HUES64 (cell line): ENCODE data around the gene AHI1.

Experiments used
- H3K27ac ChIP-seq: 2 replicates; pipeline ENCODE4 v1.7.0; 2013; ENCODE audit warnings: low read depth, low read length, inconsistent platforms
- H3K27me3 ChIP-seq: 2 replicates; pipeline ENCODE4 v1.6.1; 2013; ENCODE audit warnings: mild to moderate bottlenecking, low read length; ENCODE audit not compliant: insufficient read depth
- H3K36me3 ChIP-seq: 2 replicates; pipeline ENCODE4 v1.6.1; 2013; ENCODE audit warnings: mild to moderate bottlenecking, low read length; ENCODE audit not compliant: insufficient read depth
- H3K4me1 ChIP-seq: 2 replicates; pipeline ENCODE4 v1.6.1; 2013; ENCODE audit warnings: mild to moderate bottlenecking, low read length, moderate library complexity; ENCODE audit not compliant: insufficient read depth
- H3K4me3 ChIP-seq: 2 replicates; pipeline ENCODE4 v1.5.1; 2013; ENCODE audit warnings: mild to moderate bottlenecking, low read length, moderate library complexity
- H3K9ac ChIP-seq: 2 replicates; pipeline ENCODE4 v1.6.1; 2013; ENCODE audit warnings: mild to moderate bottlenecking, low read depth, low read length
- H3K9me3 ChIP-seq: 2 replicates; pipeline ENCODE4 v1.6.1; 2013; ENCODE audit warnings: low read depth, low read length; ENCODE audit not compliant: insufficient read depth
- WGBS: fragments of 150-250, 120-280 bp; methylation state at CpG from one replicate; pipeline ENCODE4 v1.1.7; 2013; ENCODE audit warnings: missing lambda C conversion rate; 5-methylcytosine and 5-hydroxymethylcytosine counted together

Gene AHI1

DNA sequence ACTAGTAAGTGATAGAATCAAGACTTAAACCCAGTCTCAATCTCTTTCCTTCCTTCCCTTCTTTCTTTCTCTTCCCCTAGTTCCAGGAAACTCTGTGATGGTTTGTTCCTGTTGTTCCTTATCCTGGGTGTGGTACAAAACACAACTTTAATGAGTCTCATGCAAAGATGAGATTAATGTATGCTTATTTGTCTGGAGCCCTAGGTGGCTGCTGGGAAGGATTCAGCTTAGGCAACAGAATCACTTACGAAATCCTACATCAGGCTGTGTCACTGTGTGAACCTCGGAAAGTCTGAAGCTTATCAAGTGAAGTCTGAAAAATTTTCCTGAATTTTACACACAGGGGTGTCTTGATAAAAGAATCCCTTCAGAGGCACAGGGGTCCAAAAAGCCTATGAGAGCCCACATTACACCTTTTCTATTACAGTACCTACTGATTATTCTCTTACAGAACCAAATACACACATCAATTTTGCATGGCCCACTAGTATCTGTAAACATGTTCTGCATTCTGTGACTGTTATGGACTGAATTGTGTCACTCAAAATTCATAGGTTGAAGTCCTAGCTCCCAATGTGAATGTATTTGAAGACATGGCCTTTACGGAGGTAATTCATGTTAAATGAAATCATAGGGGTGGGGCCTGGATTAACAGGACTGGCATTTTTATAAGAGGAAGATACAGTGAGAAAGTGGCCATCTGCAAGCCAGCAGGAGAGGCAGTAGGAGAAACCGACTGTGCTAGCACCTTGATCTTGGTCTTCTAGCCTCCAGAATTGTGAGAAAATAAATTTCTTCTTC, 171.7 kb downstream of the AHI1 start:
- Histone ChIP-seq H3K27me3 (no peaks in the 10 kb centered on the region), H3K9me3 (no peaks in the 10 kb centered on the region), H3K27ac (no peak overlapping the region), H3K36me3 (no peaks in the 10 kb centered on the region), H3K9ac (no peak overlapping the region), H3K4me3 (no peak overlapping the region), H3K4me1 (peaks cover 13% of the 10 kb centered on the region)
- WGBS, result 88% methylated on average over 4 of the region's 4 CpGs

DNA sequence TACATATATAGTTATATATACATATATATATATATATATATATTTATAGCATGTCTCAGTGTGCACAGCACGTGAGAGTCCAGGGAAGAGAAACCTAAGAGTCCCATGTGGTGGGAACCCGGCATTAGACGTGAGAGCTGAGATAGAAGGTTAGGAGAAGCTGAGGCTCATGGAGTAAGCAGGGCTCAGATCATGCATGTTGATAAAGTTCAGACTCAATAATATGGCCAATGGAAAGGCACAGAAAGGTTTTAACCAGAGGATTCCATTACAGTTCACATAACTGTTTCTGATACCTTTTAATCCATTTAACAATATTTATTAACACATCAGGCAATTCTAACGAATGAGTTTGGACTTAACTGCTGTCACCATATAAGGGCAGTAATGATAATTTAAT, 173.0 kb downstream of the AHI1 start:
- Histone ChIP-seq H3K36me3 (no peaks in the 10 kb centered on the region), H3K27me3 (no peaks in the 10 kb centered on the region), H3K9ac (no peak overlapping the region), H3K4me3 (no peak overlapping the region), H3K4me1 (peaks cover 13% of the 10 kb centered on the region), H3K27ac (no peak overlapping the region), H3K9me3 (no peaks in the 10 kb centered on the region)
- WGBS, result 97% methylated on average over 4 of the region's 4 CpGs

- 93% methylated on average over 1 of the region's 2 CpGs for WGBS
- Histone ChIP-seq H3K36me3 (no peaks in the 10 kb centered on the region), H3K4me3 (no peak overlapping the region), H3K9me3 (no peaks in the 10 kb centered on the region), H3K27me3 (no peaks in the 10 kb centered on the region), H3K4me1 (peaks cover 13% of the 10 kb centered on the region), H3K9ac (no peak overlapping the region), H3K27ac (no peak overlapping the region)
Measured at GRCh38 chr6:135323979-135324378, 173.6 kb downstream of the AHI1 start.

- Histone ChIP-seq H3K9me3 (no peaks in the 10 kb centered on the region), H3K27me3 (no peaks in the 10 kb centered on the region), H3K4me1 (peaks cover 13% of the 10 kb centered on the region), H3K36me3 (no peaks in the 10 kb centered on the region), H3K9ac (no peak overlapping the region), H3K27ac (no peak overlapping the region), H3K4me3 (no peak overlapping the region)
- 85% methylated on average over 5 of the region's 6 CpGs for WGBS
Measured at GRCh38 chr6:135323202-135323668, 174.3 kb downstream of the AHI1 start.

GRCh38 chr6:135322427-135323201, 174.9 kb downstream of the AHI1 start:
- 86% methylated on average over 3 of the region's 3 CpGs for WGBS
- no peak overlapping the region for H3K4me3 ChIP-seq

DNA sequence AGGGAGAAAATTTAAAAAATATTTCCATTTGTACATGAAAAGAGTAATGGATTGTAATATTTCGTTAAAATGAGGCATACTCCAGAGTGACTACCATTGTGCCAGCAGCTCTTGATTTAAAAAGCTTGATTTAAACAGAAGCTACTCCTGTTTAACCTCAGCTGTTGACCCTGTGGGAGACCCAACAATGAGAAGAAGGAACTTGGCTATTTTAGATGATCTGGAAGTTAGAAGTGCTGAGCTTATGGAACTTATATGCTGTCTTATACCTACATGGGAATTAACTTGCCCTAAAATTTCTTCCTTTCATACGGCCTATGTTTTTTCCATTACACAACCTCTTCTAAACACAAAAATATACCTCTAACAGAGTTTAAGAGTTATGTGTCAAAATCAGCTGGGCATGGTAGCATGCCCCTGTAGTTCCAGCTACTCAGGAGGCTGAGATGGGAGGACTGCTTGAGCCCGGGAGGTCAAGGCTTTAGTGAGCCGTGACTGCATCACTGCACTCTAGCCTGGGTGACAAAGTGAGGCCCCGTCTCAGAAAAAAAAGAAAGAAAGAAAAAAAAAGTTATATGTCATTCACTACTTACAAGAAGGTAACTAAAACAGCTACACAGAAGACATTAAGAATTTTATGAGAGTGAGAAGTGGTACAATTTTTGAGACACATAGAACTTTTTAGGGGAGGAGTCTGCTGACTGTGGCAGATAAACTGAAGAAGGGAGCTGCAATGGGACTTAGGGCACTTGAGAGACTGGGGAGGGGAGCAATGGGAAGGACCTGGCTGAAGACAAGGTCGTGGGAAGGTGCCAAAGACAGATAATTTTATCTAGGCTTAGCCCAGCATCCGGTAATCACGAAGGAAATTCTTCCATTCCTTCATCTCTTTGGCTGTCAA, 176.6 kb downstream of the AHI1 start:
- Histone ChIP-seq H3K9me3 (no peaks in the 10 kb centered on the region), H3K27ac (no peak overlapping the region), H3K27me3 (no peaks in the 10 kb centered on the region), H3K4me1 (peaks cover 13% of the 10 kb centered on the region), H3K36me3 (no peaks in the 10 kb centered on the region), H3K9ac (no peak overlapping the region), H3K4me3 (no peak overlapping the region)
- 92% methylated on average over 7 of the region's 8 CpGs for WGBS

More at GRCh38 chr6:135322427-135323201, 174.9 kb downstream of the AHI1 start:
- Histone ChIP-seq H3K36me3 (no peaks in the 10 kb centered on the region), H3K27ac (no peak overlapping the region), H3K27me3 (no peaks in the 10 kb centered on the region), H3K9me3 (no peaks in the 10 kb centered on the region), H3K9ac (no peak overlapping the region), H3K4me1 (peaks cover 13% of the 10 kb centered on the region)

- H3K9ac ChIP-seq, result no peak overlapping the region
- no peaks in the 10 kb centered on the region for H3K9me3 ChIP-seq
- no peaks in the 10 kb centered on the region for H3K27me3 ChIP-seq
- H3K4me1 ChIP-seq, result peaks cover 13% of the 10 kb centered on the region
- whole genome bisulfite sequencing, result 99% methylated on average over 2 of the region's 2 CpGs
- no peak overlapping the region for H3K4me3 ChIP-seq
- H3K36me3 ChIP-seq, result no peaks in the 10 kb centered on the region
- H3K27ac ChIP-seq, result no peak overlapping the region
Measured at GRCh38 chr6:135319819-135320218, 177.7 kb downstream of the AHI1 start.

GRCh38 chr6:135318738-135319469, 178.6 kb downstream of the AHI1 start:
- Histone ChIP-seq H3K9ac (no peak overlapping the region), H3K36me3 (no peaks in the 10 kb centered on the region), H3K27me3 (no peaks in the 10 kb centered on the region), H3K27ac (no peak overlapping the region), H3K4me1 (peaks cover 13% of the 10 kb centered on the region), H3K9me3 (no peaks in the 10 kb centered on the region), H3K4me3 (no peak overlapping the region)
- WGBS, result 91% methylated on average over 7 of the region's 8 CpGs

GRCh38 chr6:135314543-135314942, 183.0 kb downstream of the AHI1 start:
- WGBS, result 91% methylated on average over 1 of the region's 1 CpG
- H3K9me3 ChIP-seq, result no peaks in the 10 kb centered on the region
- H3K9ac ChIP-seq, result no peak overlapping the region
- no peak overlapping the region for H3K4me3 ChIP-seq
- H3K27ac ChIP-seq, result no peak overlapping the region
- H3K27me3 ChIP-seq, result no peaks in the 10 kb centered on the region
- no peaks in the 10 kb centered on the region for H3K4me1 ChIP-seq
- H3K36me3 ChIP-seq, result no peaks in the 10 kb centered on the region

GRCh38 chr6:135311446-135312200, 185.9 kb downstream of the AHI1 start:
- Histone ChIP-seq H3K27ac (no peak overlapping the region), H3K36me3 (no peaks in the 10 kb centered on the region), H3K4me3 (no peak overlapping the region), H3K9ac (no peak overlapping the region), H3K27me3 (no peaks in the 10 kb centered on the region), H3K9me3 (no peaks in the 10 kb centered on the region), H3K4me1 (no peaks in the 10 kb centered on the region)
- WGBS, result 80% methylated on average over 1 of the region's 4 CpGs
